GM12865 (cell line): Measurements from ENCODE around the gene EID2.

ENCODE experiments used
- DNase-seq: peaks from one replicate; pipeline ENCODE4 v3.0.0; 2010; ENCODE audit warnings: low read depth
- H3K4me3 ChIP-seq: 2 replicates; pipeline ENCODE4 v1.5.1; 2011; ENCODE audit warnings: mild to moderate bottlenecking, low read depth, low read length, control low read depth
- TF ChIP-seq, protein P1 (sequence below): IDR thresholded peaks from 2 replicates; pipeline ENCODE4 v1.5.1; 2011; ENCODE audit warnings: low read length, control low read depth, low read depth, inconsistent platforms; ENCODE audit not compliant: insufficient read depth; ENCODE audit errors: missing control alignments

EID2 gene

DNA sequence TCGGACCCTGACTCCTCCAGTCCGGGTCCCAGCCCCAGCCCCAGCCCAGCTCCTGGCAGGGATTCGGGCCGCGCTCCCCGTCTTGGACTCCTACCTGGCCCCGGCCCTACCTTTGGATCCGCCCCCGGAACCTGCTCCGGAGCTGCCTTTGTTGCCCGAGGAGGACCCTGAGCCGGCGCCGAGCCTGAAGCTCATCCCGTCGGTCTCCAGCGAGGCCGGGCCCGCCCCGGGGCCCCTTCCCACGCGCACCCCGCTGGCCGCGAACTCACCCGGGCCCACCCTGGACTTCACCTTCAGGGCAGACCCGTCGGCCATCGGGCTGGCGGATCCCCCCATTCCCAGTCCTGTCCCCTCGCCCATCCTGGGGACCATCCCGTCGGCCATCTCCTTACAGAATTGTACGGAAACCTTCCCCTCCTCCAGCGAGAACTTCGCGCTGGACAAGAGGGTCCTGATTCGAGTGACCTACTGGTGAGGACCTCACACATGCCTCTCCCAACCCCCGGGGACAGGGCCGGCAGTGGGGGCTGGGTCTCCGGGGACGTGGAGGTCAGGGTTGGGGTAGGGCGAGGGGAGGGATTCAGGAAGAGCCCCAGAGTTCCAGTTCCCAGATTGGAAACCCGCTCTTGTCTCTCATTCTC lies 24.3 kb downstream of the EID2 start:
- TF ChIP-seq, protein P1, sequence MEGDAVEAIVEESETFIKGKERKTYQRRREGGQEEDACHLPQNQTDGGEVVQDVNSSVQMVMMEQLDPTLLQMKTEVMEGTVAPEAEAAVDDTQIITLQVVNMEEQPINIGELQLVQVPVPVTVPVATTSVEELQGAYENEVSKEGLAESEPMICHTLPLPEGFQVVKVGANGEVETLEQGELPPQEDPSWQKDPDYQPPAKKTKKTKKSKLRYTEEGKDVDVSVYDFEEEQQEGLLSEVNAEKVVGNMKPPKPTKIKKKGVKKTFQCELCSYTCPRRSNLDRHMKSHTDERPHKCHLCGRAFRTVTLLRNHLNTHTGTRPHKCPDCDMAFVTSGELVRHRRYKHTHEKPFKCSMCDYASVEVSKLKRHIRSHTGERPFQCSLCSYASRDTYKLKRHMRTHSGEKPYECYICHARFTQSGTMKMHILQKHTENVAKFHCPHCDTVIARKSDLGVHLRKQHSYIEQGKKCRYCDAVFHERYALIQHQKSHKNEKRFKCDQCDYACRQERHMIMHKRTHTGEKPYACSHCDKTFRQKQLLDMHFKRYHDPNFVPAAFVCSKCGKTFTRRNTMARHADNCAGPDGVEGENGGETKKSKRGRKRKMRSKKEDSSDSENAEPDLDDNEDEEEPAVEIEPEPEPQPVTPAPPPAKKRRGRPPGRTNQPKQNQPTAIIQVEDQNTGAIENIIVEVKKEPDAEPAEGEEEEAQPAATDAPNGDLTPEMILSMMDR: no peak
- no peak overlapping the region for H3K4me3 ChIP-seq
- DNase-seq: no peak

DNA sequence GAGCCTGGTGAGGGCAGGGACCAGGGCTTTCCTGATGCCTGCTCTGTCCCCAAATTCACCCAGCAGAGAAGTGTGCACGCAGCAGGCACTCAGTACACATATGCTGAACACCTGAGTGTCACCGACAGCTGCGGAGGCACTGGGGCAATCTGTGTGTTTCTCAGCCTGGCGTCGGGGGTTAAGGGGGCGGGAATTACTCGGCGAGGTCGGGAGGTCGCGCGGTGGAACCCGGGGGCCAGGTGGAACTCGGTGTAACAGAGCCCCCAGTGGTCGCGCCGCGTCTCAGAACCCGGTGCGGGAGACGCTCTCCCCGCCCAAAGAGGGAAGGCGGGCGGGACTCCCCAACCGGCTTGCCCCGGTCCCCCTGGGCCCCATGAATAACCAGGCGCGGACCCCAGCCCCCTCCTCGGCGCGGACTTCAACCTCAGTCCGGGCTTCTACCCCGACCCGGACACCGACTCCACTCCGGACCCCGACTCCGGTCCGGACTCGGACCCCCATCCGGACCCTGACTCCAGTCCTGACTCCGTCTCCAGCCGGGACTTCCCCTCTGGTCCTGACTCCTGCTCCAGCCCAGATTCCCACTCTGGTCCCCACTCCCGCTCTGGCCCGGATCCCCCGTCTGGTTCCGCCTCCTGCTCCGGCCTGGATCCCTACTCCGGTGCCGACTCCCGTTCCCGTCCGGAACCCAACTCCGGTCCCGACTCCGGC lies 25.0 kb downstream of the EID2 start, which contains the start of gene SELENOV:
Gene SELENOV, plus strand, starts transcription at position 300 of the 711 bp plus-strand sequence. Its CDS starts 74 bp downstream, at position 374.
- TF ChIP-seq, protein P1: no peak
- DNase-seq: no peak
- no peak within 1 kb of the TSS for H3K4me3 ChIP-seq

DNA sequence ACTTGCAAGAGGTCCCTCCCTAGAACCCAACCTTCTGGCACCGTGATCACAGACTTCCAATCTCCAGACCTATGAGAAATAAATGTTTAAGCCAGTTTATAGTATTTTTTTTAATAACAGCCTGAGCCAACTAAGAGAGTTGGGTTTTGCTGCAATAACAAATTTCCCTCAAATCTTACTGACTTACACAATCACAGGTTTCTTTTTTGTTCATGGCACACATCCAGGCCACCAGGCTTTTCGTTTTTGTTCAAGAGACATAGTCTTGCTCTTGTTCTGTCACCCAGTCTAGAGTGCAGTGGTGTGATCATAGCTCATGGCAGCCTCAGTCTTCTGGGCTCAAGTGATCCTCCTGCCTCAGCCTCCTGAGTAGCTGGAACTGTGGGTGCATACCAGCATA lies 27.0 kb downstream of the EID2 start:
- TF ChIP-seq, protein P1: no peak
- H3K4me3 ChIP-seq: no peak overlapping the region
- no peak for DNase-seq

DNA sequence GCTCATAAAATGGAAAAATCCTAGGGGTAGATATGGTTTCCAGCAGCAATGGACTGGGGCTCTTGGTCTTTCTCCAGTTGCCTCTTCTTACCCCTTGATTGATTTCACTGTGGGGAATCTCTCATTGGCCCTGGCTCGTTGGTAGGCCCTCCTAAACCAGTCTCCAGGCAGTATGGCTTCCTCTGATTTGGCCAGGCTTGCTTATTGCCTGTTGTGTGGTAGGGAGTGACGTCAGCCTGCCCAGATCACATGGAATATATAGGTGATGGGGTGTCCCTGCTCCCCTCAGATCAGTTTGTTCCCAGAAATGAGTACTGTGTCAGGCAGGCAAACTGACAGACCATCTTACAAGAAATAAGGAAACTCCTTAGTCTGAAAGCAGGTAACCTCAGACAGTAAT lies 30.7 kb downstream of the EID2 start:
- no peak overlapping the region for H3K4me3 ChIP-seq
- TF ChIP-seq, protein P1: no peak
- no peak for DNase-seq

DNA sequence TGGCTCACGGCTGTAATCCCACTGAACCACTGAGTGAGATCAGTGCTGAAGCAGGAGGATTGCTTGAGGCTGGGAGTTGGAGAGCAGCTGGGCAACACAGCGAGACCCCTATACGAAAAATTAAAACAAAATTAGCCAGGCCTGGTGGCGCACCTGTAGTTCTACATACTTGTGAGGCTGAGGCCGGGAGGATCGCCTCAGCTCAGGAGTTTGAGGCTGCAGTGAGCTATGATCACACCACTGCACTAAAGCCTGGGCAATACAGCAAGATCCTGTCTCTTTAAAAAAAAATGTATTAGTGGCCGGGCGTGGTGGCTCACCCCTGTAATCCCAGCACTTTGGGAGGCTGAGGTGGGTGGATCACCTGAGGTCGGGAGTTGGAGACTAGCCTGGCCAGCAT lies 31.3 kb downstream of the EID2 start:
- TF ChIP-seq, protein P1: no peak
- no peak for DNase-seq
- H3K4me3 ChIP-seq: no peak overlapping the region

DNA sequence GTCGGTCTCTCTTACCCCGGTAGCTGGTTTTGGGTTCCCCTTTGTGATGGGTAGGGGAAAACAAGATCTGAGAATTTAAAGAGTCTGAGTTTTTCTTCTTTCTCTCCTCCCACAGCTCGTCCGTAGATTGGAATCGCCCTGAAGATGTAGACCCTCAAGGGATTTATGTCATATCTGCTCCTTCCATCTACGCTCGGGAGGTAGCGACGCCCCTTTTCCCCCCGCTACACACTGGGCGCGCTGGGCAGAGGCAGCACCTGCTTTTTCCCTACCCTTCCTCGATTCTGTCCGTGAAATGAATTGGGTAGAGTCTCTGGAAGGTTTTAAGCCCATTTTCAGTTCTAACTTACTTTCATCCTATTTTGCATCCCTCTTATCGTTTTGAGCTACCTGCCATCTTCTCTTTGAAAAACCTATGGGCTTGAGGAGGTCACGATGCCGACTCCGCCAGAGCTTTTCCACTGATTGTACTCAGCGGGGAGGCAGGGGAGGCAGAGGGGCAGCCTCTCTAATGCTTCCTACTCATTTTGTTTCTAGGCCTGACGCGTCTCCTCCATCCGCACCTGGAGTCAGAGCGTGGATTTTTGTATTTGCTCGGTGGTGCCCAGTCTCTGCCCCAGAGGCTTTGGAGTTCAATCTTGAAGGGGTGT lies 32.1 kb downstream of the EID2 start:
- no peak for DNase-seq
- TF ChIP-seq, protein P1: no peak
- peak overlapping the region; percentile 42 for H3K4me3 ChIP-seq
